ENCODE data around the gene SLC6A8. TPM values are rescaled to one million over a fixed set of nuclear protein-coding genes. Genes with fewer than 3 reads are reported as not detected.

Gene SLC6A8
- total RNA-seq, 1 donor from 2014 or later = 7.9 TPM

GRCh38 chrX:153706799-153707198, 19.1 kb downstream of the SLC6A8 start:
- H3K27me3 Mint-ChIP-seq (ENCODE audit: unreplicated experiment) = peaks cover 4% of the 10 kb centered on the region
- H3K27ac Mint-ChIP-seq (ENCODE audit: unreplicated experiment) = peak overlapping the region; percentile 48
- no peaks in the 10 kb centered on the region for H3K9me3 Mint-ChIP-seq (ENCODE audit: unreplicated experiment)
- H3K4me1 Mint-ChIP-seq (ENCODE audit: unreplicated experiment) = peaks cover 8% of the 10 kb centered on the region
- DNase-seq (ENCODE audit: low spot score) = no peak
- H3K36me3 Mint-ChIP-seq (ENCODE audit: low read depth, unreplicated experiment) = peaks cover 11% of the 10 kb centered on the region
- TF ChIP-seq CTCF (IDR thresholded peaks at IDR 0.05; ENCODE audit: unreplicated experiment) = no peak
- H3K4me3 Mint-ChIP-seq (ENCODE audit: unreplicated experiment) = no peak overlapping the region

GRCh38 chrX:153707406-153707805, 19.7 kb downstream of the SLC6A8 start:
- Mint-ChIP-seq H3K27me3 (ENCODE audit: unreplicated experiment) (peaks cover 4% of the 10 kb centered on the region), H3K9me3 (ENCODE audit: unreplicated experiment) (no peaks in the 10 kb centered on the region), H3K36me3 (ENCODE audit: low read depth, unreplicated experiment) (peaks cover 11% of the 10 kb centered on the region), H3K4me1 (ENCODE audit: unreplicated experiment) (peaks cover 8% of the 10 kb centered on the region), H3K27ac (ENCODE audit: unreplicated experiment) (no peak overlapping the region), H3K4me3 (ENCODE audit: unreplicated experiment) (no peak overlapping the region)
- TF ChIP-seq CTCF (IDR thresholded peaks at IDR 0.05; ENCODE audit: unreplicated experiment) = no peak
- no peak for DNase-seq (ENCODE audit: low spot score)

- DNase-seq (ENCODE audit: low spot score) = peak; percentile 73
- Mint-ChIP-seq H3K9me3 (ENCODE audit: unreplicated experiment) (no peaks in the 10 kb centered on the region), H3K4me3 (ENCODE audit: unreplicated experiment) (no peak overlapping the region), H3K4me1 (ENCODE audit: unreplicated experiment) (peaks cover 8% of the 10 kb centered on the region), H3K27ac (ENCODE audit: unreplicated experiment) (peak overlapping the region; percentile 61), H3K27me3 (ENCODE audit: unreplicated experiment) (peaks cover 4% of the 10 kb centered on the region), H3K36me3 (ENCODE audit: low read depth, unreplicated experiment) (peaks cover 13% of the 10 kb centered on the region)
- peak; percentile 13 for TF ChIP-seq CTCF (IDR thresholded peaks at IDR 0.05; ENCODE audit: unreplicated experiment)
Observed at GRCh38 chrX:153708415-153708814, 20.7 kb downstream of the SLC6A8 start.

GRCh38 chrX:153709726-153710674, 22.3 kb downstream of the SLC6A8 start:
- Mint-ChIP-seq H3K36me3 (ENCODE audit: low read depth, unreplicated experiment) (peaks cover 13% of the 10 kb centered on the region), H3K4me3 (ENCODE audit: unreplicated experiment) (no peak overlapping the region)

More at GRCh38 chrX:153709726-153710674, 22.3 kb downstream of the SLC6A8 start:
- no peak overlapping the region for H3K27ac Mint-ChIP-seq (ENCODE audit: unreplicated experiment)
- H3K27me3 Mint-ChIP-seq (ENCODE audit: unreplicated experiment) = peaks cover 4% of the 10 kb centered on the region
- no peak for TF ChIP-seq CTCF (IDR thresholded peaks at IDR 0.05; ENCODE audit: unreplicated experiment)
- peaks cover 11% of the 10 kb centered on the region for H3K4me1 Mint-ChIP-seq (ENCODE audit: unreplicated experiment)
- no peak for DNase-seq (ENCODE audit: low spot score)
- H3K9me3 Mint-ChIP-seq (ENCODE audit: unreplicated experiment) = no peaks in the 10 kb centered on the region

Measured in endothelial cell (in vitro differentiated cells).